Neural cell (in vitro differentiated cells): ENCODE data around the gene RBP4.

Experiments used
- POLR2AphosphoS5 ChIP-seq: IDR thresholded peaks from 2 replicates; pipeline ENCODE4 v1.6.1; 2012
- RAD21 ChIP-seq: fragments of 450-650 bp; conservative IDR thresholded peaks from 2 replicates; pipeline ENCODE4 v1.6.1; 2014; ENCODE audit warnings: antibody characterized with exemption, mild to moderate bottlenecking, moderate library complexity
- TAF1 ChIP-seq: IDR thresholded peaks from 2 replicates; pipeline ENCODE4 v1.6.1; 2012; ENCODE audit warnings: low read depth
- TF ChIP-seq, protein P1 (sequence below): fragments of 450-650 bp; IDR thresholded peaks from 2 replicates; pipeline ENCODE4 v1.5.1; 2014; ENCODE audit warnings: antibody characterized with exemption, mild to moderate bottlenecking, moderate library complexity; ENCODE audit not compliant: poor library complexity, severe bottlenecking
- TF ChIP-seq, protein P2 (sequence below): IDR thresholded peaks from 2 replicates; pipeline ENCODE4 v1.6.1; 2012; ENCODE audit warnings: borderline replicate concordance

DNA sequence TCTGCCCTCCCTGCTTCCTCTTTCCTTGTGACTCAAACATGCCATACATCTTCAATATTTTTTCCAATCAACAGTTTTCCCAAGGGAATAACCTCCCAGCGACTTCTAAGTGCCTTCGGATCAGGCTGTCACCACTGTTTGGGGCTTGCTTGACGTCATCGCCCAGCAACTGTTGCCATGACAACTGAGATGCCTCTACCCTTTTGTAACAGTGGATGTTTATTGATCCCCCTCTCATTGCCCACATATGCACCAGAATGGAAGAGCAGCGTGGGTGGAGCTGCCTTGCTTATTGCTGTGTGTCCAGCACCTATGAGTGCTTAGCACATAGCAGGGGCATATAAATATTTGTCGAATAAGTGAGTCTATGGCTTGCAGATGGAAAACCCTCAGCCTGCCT lies 20.2 kb downstream of the RBP4 start:
- TF ChIP-seq, protein P1, sequence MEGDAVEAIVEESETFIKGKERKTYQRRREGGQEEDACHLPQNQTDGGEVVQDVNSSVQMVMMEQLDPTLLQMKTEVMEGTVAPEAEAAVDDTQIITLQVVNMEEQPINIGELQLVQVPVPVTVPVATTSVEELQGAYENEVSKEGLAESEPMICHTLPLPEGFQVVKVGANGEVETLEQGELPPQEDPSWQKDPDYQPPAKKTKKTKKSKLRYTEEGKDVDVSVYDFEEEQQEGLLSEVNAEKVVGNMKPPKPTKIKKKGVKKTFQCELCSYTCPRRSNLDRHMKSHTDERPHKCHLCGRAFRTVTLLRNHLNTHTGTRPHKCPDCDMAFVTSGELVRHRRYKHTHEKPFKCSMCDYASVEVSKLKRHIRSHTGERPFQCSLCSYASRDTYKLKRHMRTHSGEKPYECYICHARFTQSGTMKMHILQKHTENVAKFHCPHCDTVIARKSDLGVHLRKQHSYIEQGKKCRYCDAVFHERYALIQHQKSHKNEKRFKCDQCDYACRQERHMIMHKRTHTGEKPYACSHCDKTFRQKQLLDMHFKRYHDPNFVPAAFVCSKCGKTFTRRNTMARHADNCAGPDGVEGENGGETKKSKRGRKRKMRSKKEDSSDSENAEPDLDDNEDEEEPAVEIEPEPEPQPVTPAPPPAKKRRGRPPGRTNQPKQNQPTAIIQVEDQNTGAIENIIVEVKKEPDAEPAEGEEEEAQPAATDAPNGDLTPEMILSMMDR: no peak
- no peak for TF ChIP-seq RAD21
- TF ChIP-seq, protein P2, sequence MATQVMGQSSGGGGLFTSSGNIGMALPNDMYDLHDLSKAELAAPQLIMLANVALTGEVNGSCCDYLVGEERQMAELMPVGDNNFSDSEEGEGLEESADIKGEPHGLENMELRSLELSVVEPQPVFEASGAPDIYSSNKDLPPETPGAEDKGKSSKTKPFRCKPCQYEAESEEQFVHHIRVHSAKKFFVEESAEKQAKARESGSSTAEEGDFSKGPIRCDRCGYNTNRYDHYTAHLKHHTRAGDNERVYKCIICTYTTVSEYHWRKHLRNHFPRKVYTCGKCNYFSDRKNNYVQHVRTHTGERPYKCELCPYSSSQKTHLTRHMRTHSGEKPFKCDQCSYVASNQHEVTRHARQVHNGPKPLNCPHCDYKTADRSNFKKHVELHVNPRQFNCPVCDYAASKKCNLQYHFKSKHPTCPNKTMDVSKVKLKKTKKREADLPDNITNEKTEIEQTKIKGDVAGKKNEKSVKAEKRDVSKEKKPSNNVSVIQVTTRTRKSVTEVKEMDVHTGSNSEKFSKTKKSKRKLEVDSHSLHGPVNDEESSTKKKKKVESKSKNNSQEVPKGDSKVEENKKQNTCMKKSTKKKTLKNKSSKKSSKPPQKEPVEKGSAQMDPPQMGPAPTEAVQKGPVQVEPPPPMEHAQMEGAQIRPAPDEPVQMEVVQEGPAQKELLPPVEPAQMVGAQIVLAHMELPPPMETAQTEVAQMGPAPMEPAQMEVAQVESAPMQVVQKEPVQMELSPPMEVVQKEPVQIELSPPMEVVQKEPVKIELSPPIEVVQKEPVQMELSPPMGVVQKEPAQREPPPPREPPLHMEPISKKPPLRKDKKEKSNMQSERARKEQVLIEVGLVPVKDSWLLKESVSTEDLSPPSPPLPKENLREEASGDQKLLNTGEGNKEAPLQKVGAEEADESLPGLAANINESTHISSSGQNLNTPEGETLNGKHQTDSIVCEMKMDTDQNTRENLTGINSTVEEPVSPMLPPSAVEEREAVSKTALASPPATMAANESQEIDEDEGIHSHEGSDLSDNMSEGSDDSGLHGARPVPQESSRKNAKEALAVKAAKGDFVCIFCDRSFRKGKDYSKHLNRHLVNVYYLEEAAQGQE: peak; percentile 97
- TF ChIP-seq POLR2AphosphoS5: peak; percentile 80
- TF ChIP-seq TAF1: peak; percentile 58
